ENCODE results near the gene SLC24A5. TPM values are rescaled to one million over a fixed set of nuclear protein-coding genes. Genes with fewer than 3 reads are reported as not detected.

Gene SLC24A5
- total RNA-seq, 5 donors from 2014 or later (not counting 1 experiment from before 2014, with no cell fraction given), result not detected

DNA sequence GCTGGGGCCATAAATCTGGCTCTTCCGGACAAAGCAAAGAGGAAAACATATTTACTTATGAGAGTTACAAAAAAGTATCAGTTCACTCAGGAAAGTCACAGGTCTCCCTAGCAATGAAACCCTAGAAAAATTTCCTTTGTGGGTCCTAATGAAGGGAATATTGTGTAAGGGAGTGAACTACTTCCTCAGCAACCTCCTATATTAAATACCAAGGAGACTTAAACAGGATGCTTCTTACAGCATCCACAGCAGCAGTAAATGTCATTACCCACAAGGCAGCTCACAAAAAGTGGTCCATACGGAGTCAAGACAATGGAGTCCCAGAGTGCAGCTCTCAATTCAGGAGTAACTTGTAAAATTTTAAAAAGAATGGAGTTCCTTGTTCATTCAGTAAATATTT is 14.9 kb upstream of the SLC24A5 start:
- Mint-ChIP-seq H3K4me3 (no peak overlapping the region), H3K27me3 (peaks cover 23 to 43% of the 10 kb centered on the region in 2 donors), H3K9me3 (no peaks in the 10 kb centered on the region), H3K36me3 (no peaks in the 10 kb centered on the region), H3K4me1 (no peaks in the 10 kb centered on the region), H3K27ac (no peak overlapping the region)
- peaks cover 0 to 4% of the 10 kb centered on the region in 2 experiments for H3K27me3 ChIP-seq (replicated peaks in 1 of 2; ENCODE audit: control insufficient read depth in 2 of 2, extremely low read depth in 1 of 2, insufficient read depth in 2 of 2, low read length in 1 of 2)
- H3K4me3 ChIP-seq (ENCODE audit: control insufficient read depth in 1 of 2, extremely low read depth in 1 of 2, low read length in 1 of 2), result no peak overlapping the region
- DNase-seq, result no peak
- no peaks in the 10 kb centered on the region for H3K9me3 ChIP-seq
- ChIA-PET POLR2A (no interaction called here), CTCF (no interaction called here)
- H3K36me3 ChIP-seq (ENCODE audit: control insufficient read depth in 2 of 2, extremely low read depth in 1 of 2, insufficient read depth in 1 of 2, low read length in 1 of 2), result no peaks in the 10 kb centered on the region
- no CpG with 5 or more reads among the region's 2 CpGs for WGBS (ENCODE audit: insufficient coverage)
- H3K27ac ChIP-seq (ENCODE audit: low read length), result no peak overlapping the region
- H3K4me1 ChIP-seq (ENCODE audit: control insufficient read depth in 1 of 2, extremely low read depth in 1 of 2, insufficient read depth in 2 of 2, low read length in 2 of 2), result no peaks in the 10 kb centered on the region
- ATAC-seq (replicated peaks in 1 of 4), result no peak

- no peaks in the 10 kb centered on the region for H3K4me1 ChIP-seq (ENCODE audit: control insufficient read depth in 1 of 2, extremely low read depth in 1 of 2, insufficient read depth in 2 of 2, low read length in 2 of 2)
These were observed 11.6 kb upstream of the SLC24A5 start for GRCh38 chr15:48109212-48109611.

DNA sequence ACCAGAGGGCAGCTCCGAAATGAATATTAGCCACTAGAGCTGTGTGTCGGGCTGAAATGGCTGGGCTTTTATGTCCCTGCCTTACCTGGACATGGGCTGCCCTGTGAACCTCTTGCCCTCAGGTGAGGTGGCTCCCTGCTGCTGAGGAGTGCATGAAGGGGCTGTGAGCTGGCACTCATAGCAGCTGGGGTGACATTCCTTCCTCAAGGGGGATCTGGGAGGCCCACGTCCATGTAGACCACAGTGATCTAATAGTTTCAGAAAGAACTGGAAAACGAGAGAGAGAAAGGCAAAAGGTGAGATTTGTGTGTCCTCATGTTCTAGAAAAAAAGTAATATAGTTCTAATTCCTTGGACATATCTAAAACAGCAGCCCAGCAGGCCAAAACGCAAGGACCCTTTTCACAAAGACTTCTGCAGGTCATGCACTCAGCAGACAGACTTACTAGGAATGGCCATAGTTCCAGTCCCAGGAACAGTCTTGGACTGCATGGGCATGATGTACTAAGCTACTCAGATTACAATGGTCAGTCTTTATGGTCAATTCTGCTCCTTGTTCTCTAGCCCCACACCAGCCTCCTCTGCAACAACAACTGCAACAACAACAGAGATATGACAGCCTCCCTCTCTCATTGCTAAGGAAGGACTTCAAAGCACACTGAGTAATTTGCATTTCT is 10.8 kb upstream of the SLC24A5 start:
- Histone ChIP-seq H3K36me3 (ENCODE audit: control insufficient read depth in 2 of 2, extremely low read depth in 1 of 2, insufficient read depth in 1 of 2, low read length in 1 of 2) (no peaks in the 10 kb centered on the region), H3K4me3 (ENCODE audit: control insufficient read depth in 1 of 2, extremely low read depth in 1 of 2, low read length in 1 of 2) (no peak overlapping the region), H3K27ac (ENCODE audit: low read length) (no peak overlapping the region), H3K27me3 (replicated peaks in 1 of 2; ENCODE audit: control insufficient read depth in 2 of 2, extremely low read depth in 1 of 2, insufficient read depth in 2 of 2, low read length in 1 of 2) (peaks cover 0 to 4% of the 10 kb centered on the region in 2 experiments), H3K4me1 (ENCODE audit: control insufficient read depth in 1 of 2, extremely low read depth in 1 of 2, insufficient read depth in 2 of 2, low read length in 2 of 2) (no peaks in the 10 kb centered on the region), H3K9me3 (no peaks in the 10 kb centered on the region)
- Mint-ChIP-seq H3K27ac (no peak overlapping the region), H3K27me3 (peaks cover 17 to 31% of the 10 kb centered on the region in 2 donors), H3K4me3 (no peak overlapping the region), H3K4me1 (no peaks in the 10 kb centered on the region), H3K9me3 (no peaks in the 10 kb centered on the region), H3K36me3 (no peaks in the 10 kb centered on the region)
- ChIA-PET CTCF (no interaction called here), POLR2A (no interaction called here)
- no peak for ATAC-seq (replicated peaks in 1 of 4)
- 78% methylated on average over 4 of the region's 5 CpGs for WGBS (ENCODE audit: insufficient coverage)
- DNase-seq, result no peak

More at GRCh38 chr15:48109212-48109611, 11.6 kb upstream of the SLC24A5 start:
- Mint-ChIP-seq H3K9me3 (no peaks in the 10 kb centered on the region), H3K27ac (no peak overlapping the region), H3K4me3 (no peak overlapping the region), H3K4me1 (no peaks in the 10 kb centered on the region), H3K27me3 (peaks cover 15 to 31% of the 10 kb centered on the region in 2 donors), H3K36me3 (no peaks in the 10 kb centered on the region)
- Histone ChIP-seq H3K9me3 (no peaks in the 10 kb centered on the region), H3K27ac (ENCODE audit: low read length) (no peak overlapping the region), H3K27me3 (replicated peaks in 1 of 2; ENCODE audit: control insufficient read depth in 2 of 2, extremely low read depth in 1 of 2, insufficient read depth in 2 of 2, low read length in 1 of 2) (peaks cover 0 to 4% of the 10 kb centered on the region in 2 experiments), H3K4me3 (ENCODE audit: control insufficient read depth in 1 of 2, extremely low read depth in 1 of 2, low read length in 1 of 2) (no peak overlapping the region), H3K36me3 (ENCODE audit: control insufficient read depth in 2 of 2, extremely low read depth in 1 of 2, insufficient read depth in 1 of 2, low read length in 1 of 2) (no peaks in the 10 kb centered on the region)
- WGBS (ENCODE audit: insufficient coverage), result no CpG with 5 or more reads among the region's 4 CpGs
- ATAC-seq (replicated peaks in 1 of 4) (no peak), DNase-seq (no peak)
- ChIA-PET CTCF (no interaction called here), POLR2A (no interaction called here)

GRCh38 chr15:48112242-48112641 is 8.5 kb upstream of the SLC24A5 start:
- H3K36me3 Mint-ChIP-seq, result no peaks in the 10 kb centered on the region
- no peaks in the 10 kb centered on the region for H3K4me1 Mint-ChIP-seq
- no peaks in the 10 kb centered on the region for H3K9me3 Mint-ChIP-seq
- H3K27me3 Mint-ChIP-seq, result peaks cover 12 to 20% of the 10 kb centered on the region in 2 donors
- ATAC-seq (replicated peaks in 1 of 4), result no peak
- no peak overlapping the region for H3K4me3 Mint-ChIP-seq
- Histone ChIP-seq H3K27me3 (replicated peaks in 1 of 2; ENCODE audit: control insufficient read depth in 2 of 2, extremely low read depth in 1 of 2, insufficient read depth in 2 of 2, low read length in 1 of 2) (peaks cover 0 to 4% of the 10 kb centered on the region in 2 experiments), H3K4me1 (ENCODE audit: control insufficient read depth in 1 of 2, extremely low read depth in 1 of 2, insufficient read depth in 2 of 2, low read length in 2 of 2) (no peaks in the 10 kb centered on the region), H3K4me3 (ENCODE audit: control insufficient read depth in 1 of 2, extremely low read depth in 1 of 2, low read length in 1 of 2) (no peak overlapping the region), H3K27ac (ENCODE audit: low read length) (no peak overlapping the region), H3K9me3 (no peaks in the 10 kb centered on the region), H3K36me3 (ENCODE audit: control insufficient read depth in 2 of 2, extremely low read depth in 1 of 2, insufficient read depth in 1 of 2, low read length in 1 of 2) (no peaks in the 10 kb centered on the region)
- H3K27ac Mint-ChIP-seq, result no peak overlapping the region
- ChIA-PET POLR2A (no interaction called here), CTCF (interaction anchor here in 1 of 2 donors (1.6 kb wide), 1 partner anchor 173 kb away, joined by 5 read pairs; no protein-coding TSS in a partner anchor)
- DNase-seq, result peak in 1 of 35 experiments; percentile 7
- WGBS (ENCODE audit: insufficient coverage), result no CpG with 5 or more reads among the region's 6 CpGs

- DNase-seq, result no peak
- Histone ChIP-seq H3K9me3 (no peaks in the 10 kb centered on the region), H3K27me3 (replicated peaks in 1 of 2; ENCODE audit: control insufficient read depth in 2 of 2, extremely low read depth in 1 of 2, insufficient read depth in 2 of 2, low read length in 1 of 2) (peaks cover 2 to 4% of the 10 kb centered on the region in 2 experiments), H3K36me3 (ENCODE audit: control insufficient read depth in 2 of 2, extremely low read depth in 1 of 2, insufficient read depth in 1 of 2, low read length in 1 of 2) (no peaks in the 10 kb centered on the region), H3K27ac (ENCODE audit: low read length) (no peak overlapping the region), H3K4me1 (ENCODE audit: control insufficient read depth in 1 of 2, extremely low read depth in 1 of 2, insufficient read depth in 2 of 2, low read length in 2 of 2) (no peaks in the 10 kb centered on the region), H3K4me3 (ENCODE audit: control insufficient read depth in 1 of 2, extremely low read depth in 1 of 2, low read length in 1 of 2) (no peak overlapping the region)
- H3K36me3 Mint-ChIP-seq, result no peaks in the 10 kb centered on the region
- ChIA-PET POLR2A (no interaction called here), CTCF (interaction anchor here in 1 of 2 donors (0.8 kb wide), 1 partner anchor 21 kb away, joined by 6 read pairs; no protein-coding TSS in a partner anchor)
- H3K4me1 Mint-ChIP-seq, result no peaks in the 10 kb centered on the region
- peaks cover 5 to 13% of the 10 kb centered on the region in 2 donors for H3K27me3 Mint-ChIP-seq
- no CpG with 5 or more reads among the region's 5 CpGs for WGBS (ENCODE audit: insufficient coverage)
- peaks cover 0 to 4% (median 2%) of the 10 kb centered on the region in 3 donors for H3K9me3 Mint-ChIP-seq
- no peak overlapping the region for H3K4me3 Mint-ChIP-seq
- no peak overlapping the region for H3K27ac Mint-ChIP-seq
- no peak for ATAC-seq (replicated peaks in 1 of 4)
These were observed 1.5 kb upstream of the SLC24A5 start for GRCh38 chr15:48119277-48119676.

DNA sequence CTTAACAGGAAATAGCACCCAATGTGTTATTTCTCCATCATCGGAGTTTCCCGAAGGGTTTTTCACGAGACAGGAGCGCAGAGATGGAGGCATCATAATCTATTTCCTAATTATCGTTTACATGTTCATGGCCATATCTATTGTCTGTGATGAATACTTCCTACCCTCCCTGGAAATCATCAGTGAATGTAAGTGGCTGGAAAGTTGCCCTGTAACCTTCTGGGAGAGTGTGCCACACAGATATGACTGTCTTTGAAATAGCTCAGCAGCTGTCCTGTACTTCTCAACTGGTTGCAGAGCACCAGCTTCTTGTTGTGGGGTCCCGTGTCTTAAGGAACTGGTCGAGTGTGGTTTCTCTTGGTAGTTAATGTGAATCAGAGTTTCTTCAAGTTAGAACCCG is 1.1 kb downstream of the SLC24A5 start:
- ATAC-seq (replicated peaks in 1 of 4) (no peak), DNase-seq (no peak)
- no peak overlapping the region for H3K27ac Mint-ChIP-seq
- H3K4me3 ChIP-seq (ENCODE audit: control insufficient read depth in 1 of 2, extremely low read depth in 1 of 2, low read length in 1 of 2), result no peak overlapping the region
- no peaks in the 10 kb centered on the region for H3K4me1 Mint-ChIP-seq
- H3K27ac ChIP-seq (ENCODE audit: low read length), result no peak overlapping the region
- H3K9me3 Mint-ChIP-seq, result peaks cover 0 to 4% (median 2%) of the 10 kb centered on the region in 3 donors
- ChIA-PET CTCF (no interaction called here), POLR2A (no interaction called here)
- no peaks in the 10 kb centered on the region for H3K36me3 Mint-ChIP-seq
- no peaks in the 10 kb centered on the region for H3K9me3 ChIP-seq
- WGBS (ENCODE audit: insufficient coverage), result no CpG with 5 or more reads among the region's 8 CpGs
- H3K27me3 ChIP-seq (replicated peaks in 1 of 2; ENCODE audit: control insufficient read depth in 2 of 2, extremely low read depth in 1 of 2, insufficient read depth in 2 of 2, low read length in 1 of 2), result peaks cover 2 to 4% of the 10 kb centered on the region in 2 experiments
- peaks cover 0 to 14% of the 10 kb centered on the region in 2 donors for H3K27me3 Mint-ChIP-seq
- no peak overlapping the region for H3K4me3 Mint-ChIP-seq
- H3K36me3 ChIP-seq (ENCODE audit: control insufficient read depth in 2 of 2, extremely low read depth in 1 of 2, insufficient read depth in 1 of 2, low read length in 1 of 2), result no peaks in the 10 kb centered on the region
- no peaks in the 10 kb centered on the region for H3K4me1 ChIP-seq (ENCODE audit: control insufficient read depth in 1 of 2, extremely low read depth in 1 of 2, insufficient read depth in 2 of 2, low read length in 2 of 2)

All from T-cell (primary cell).